NK-92 (cell line): ENCODE measurements around the gene KDM4C.
"Not testable (repeated sequence)": the region's sequence is repeated elsewhere in the genome, so short reads cannot be mapped to it uniquely, and the experiment has no call there.

Experiments used
- DNase-seq: peaks from one replicate; lab custom pipeline; 2025; ENCODE audit not compliant: unreplicated experiment; lab: John Stamatoyannopoulos, UW

The KDM4C gene

DNA sequence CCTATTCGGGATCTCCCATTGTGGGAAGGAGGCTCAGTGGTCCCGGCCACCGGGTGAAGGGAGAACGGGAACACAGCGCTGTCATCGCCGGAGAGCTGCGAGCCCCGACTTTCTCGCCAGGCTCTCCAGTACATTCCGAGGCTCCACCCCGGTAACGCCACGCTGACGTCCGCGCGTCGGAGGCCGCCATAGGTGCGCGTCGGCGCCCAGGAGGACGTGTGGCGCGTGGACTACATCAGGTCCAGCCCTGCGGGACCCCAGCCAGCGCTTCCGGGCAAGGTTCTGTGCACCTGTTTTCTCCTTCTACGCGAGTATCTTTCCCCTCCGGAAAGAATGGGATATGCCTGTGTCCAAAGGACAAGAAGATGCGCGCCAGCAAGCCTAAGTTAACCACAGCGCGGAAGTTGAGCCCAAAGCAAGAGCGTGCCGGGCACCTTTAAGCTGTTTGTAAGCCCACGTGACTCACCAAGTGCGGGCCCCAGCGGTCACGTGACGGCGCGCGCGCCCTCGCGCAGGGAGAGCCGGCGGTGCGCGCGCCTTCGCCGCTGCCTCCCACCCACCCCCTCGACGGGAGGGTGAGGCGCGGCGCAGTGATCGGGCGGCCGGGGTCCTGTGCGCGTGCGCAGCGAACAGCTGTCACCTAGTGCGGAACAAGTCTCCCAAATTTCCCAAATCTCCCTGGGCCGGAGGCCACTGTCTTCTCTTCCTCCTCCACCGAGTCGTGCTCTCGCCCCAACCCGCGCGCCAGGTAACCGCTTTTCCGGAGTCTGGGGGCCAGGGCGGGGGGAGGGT is at the start of gene KDM4C:
Gene KDM4C (plus strand): TSS at position 518 of the 792 bp plus-strand sequence. CDS start 35,016 bp downstream, outside the sequence.
- peak; percentile 57 for DNase-seq

DNA sequence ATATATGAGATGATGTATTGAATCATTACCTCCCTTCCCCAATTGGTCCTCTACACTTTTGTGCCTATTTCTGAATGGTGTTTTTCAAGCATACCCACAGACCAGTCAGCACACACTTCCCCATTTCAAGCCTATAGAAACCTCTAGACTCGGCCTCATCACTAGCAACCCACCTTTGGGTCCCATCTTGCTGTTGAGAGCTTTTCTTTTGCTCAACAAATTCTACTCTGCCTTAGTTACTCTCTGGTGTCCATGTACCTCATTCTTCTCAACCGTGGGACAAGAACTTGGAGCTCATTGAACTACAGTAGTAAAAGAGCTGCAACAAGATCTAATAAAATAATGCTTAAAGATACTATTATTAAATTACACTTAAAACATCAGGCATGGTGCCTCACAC is 49.0 kb upstream of the KDM4C start:
- no peak for DNase-seq

DNA sequence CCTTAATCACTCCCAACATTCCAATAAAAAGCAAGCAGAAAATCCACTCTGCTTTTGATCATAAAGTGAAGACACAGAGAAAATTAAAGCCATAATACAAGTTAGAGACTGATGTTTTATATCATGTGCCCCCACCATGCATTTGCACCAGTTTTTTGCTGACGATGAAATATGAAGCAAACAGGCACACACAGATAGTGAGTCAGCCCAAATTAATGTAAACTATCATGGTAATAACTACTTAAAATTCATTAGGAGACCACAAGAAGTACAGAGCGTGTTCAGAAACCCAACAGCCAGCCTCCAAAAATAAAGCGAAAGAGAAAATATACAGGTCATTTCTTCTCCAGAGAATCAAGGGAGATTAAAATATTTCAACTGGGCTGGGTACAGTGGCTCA is 46.4 kb upstream of the KDM4C start:
- DNase-seq: no peak

DNA sequence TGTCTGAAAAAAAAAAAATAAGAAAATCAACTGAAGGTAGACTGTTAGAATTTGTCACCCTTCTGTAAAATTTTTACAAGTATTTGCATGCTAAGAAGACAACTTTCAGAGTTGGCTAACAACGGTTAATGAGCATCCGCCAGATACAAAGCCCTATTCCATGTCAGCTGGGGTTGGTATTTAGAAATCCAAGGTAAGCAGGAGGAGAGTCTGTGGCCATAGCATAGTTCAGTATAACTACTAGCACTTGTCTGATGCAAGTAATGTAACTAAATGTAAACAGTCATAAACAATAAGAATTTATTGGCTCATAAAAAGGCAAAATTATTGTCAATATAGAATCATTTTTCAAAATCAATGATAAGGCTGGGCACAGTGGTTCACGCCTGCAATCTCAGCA is 45.7 kb upstream of the KDM4C start:
- DNase-seq: no peak

DNA sequence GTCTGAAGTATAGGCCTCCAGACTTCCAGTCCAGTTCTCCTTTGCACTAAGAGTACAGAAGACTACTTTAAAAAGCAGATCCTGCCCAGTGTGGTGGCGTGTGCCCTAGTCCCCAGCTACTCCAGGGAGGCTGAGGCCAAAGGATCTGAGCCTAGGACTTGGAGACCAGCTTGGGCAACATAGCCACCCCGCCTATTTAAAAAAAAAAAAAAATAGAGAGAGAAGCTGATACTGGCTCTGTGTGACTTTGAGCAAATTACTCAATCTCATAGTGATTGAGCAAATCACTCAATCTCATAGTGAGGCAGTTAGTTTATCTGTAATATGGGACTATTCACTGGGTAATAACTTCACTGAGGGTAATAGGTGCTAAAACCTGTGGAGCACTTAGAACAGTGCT is 43.6 kb upstream of the KDM4C start:
- no peak for DNase-seq

DNA sequence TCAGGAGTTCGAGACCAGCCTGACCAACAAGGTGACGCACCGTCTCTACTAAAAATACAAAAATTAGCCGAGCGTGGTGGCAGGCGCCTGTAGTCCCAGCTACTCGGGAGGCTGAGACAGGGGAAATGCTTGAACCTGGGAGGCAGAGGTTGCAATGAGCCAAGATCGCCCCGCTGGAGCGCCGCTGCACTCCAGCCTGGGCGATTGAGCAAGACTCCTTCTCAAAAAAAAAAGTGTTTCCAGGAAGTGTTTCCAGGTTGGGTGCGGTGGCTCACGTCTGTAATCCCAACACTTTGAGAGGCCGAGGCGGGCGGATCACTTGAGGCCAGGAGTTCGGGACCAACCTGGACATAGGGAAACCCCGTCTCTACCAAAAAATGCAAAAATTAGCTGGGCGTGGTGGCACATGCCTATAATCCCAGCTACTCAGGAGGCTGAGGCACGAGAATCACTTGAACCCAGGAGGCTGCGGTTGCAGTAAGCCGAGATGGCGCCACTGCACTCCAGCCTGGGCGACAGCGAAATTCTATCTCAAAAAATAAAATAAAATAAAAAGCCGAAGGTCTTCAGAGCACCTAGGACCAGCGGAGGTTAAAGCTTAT is 42.5 kb upstream of the KDM4C start:
- not testable (repeated sequence) for DNase-seq

DNA sequence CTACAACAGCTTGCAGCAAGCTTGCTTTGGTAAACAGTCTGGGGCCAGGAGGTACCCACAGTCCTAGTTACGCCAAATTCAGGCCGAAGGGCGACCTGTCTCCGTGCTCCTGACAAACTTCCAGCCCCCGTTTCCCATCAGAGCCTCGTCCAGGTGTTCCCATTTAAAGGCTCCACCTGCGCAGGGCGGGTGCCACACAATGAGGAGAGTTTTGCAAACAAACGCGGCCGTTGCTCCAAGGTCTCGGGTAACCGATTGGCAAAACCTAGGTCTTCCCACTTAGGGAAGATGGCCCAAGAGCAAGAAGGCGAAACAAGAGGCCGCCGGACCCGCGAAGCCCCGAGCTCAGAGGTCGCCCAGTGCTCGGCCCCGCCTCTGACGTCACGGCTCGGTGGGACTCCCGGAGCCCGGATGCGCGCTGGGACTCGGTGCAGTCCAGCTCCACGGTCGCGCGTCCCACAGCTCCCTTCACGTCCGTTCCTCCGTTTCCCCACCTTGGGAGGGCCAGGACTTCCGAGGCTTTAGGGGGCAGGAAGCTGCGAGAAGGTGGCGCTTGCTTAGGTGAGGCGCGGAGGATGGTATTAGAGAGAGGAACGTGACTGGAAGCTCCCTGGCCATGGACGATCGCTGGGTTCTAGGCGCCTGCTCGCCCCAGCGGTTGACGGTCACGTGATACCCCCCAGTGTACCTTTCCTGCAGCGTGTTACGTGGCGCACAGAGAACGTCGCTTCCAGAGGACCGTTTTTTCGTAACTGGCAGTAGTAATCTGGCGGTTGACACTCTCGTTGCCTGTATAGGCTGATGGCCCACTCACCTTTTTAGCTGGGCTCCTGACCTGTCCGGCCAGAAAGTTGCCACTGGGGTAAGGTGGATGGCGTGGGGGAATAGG is 41.8 kb upstream of the KDM4C start:
- no peak for DNase-seq

DNA sequence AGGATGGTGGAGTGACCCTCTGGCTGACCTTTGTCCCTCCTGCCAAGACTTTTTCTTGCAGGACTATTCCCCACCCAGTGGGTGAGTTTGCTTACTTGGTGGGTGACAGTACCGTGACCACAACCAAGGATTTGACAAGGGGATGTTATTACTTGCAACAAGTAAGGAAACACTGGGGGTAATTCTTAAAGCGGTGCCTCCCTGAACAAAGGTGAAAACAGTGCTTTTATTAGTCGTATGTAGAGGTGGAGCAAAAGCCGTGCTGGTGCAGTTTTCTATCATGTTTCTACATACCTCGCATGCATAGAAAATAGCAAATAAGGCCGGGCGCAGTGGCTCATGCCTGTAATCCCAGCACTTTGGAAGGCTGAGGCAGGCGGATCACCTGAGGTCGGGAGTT is 41.0 kb upstream of the KDM4C start:
- DNase-seq: no peak

DNA sequence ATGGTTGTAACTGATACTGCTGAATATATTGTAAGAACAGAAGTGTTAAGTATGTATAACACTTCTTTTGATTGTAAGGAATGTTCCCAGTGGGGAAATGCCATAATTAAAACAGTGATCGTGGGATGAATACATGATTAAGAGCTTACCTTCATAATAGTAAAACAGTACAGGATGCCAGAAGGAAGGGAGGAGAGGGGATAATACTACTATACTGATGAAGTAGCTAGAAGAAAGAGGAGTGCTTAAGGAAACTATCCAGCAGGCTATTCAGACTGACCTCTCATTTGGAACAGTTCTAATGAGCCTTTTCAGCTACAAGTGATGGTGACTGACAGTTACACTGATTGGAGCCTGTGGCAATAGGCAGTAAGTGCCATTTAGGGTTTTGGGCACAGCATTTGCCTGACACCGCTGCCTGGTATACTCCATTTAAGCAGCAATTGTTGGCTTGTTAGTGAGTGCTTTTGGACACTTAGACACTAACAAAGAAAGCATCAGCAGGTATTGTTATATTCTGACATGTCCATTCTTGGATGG is 33.8 kb upstream of the KDM4C start:
- DNase-seq: no peak

DNA sequence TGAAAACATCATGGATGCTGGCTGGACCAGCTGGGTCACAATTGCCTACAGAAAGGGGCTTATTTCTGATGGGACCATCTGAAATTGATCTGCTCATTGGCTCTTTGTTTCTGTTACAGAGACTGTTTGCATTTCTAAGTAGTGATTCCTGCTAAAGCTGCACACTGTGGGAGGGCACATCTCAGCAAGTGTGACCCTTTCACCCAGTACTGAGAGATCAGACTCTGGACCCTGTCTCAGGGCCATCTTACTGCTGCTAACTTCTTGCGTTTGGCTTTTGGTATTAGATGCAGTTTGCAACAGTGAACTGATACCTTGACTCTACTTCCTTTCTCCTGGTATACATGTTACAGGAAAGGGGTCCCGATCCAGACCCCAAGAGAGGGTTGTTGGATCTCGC is 24.5 kb upstream of the KDM4C start:
- DNase-seq: no peak

DNA sequence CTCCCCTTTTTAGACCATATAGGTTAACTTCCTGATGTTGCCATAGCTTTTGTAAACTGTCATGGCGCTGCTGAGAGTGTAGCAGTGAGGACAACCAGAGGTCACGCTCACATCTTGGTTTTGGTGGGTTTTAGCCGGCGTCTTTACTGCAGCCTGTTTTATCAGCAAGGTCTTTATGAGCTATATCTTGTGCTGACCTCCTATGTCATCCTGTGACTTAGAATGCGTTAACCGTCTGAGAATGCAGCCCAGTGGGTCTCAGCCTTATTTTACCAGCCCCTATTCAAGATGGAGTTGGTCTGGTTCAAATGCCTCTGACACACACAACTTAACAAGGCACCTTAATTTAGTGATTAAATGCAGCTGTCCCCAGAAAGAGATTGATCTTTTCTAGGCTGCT is 23.9 kb upstream of the KDM4C start:
- DNase-seq: no peak

DNA sequence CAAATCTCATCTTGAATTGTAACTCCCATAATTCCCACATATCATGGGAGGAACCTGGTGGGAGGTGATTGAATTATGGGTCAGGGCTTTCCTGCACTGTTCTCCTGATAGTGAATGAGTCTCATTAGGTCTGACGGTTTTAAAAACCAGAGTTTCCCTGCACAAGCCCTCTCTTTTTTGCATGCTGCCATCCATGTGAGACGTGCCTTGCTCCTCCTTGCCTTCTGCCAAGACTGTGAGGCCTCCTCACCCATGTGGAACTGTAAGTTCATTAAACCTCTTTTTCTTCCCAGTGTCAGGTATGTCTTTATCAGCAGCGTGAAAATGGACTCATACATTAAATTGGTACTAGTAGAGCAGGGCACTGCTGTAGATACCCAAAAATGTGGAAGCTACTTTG is 22.4 kb upstream of the KDM4C start:
- DNase-seq: no peak

DNA sequence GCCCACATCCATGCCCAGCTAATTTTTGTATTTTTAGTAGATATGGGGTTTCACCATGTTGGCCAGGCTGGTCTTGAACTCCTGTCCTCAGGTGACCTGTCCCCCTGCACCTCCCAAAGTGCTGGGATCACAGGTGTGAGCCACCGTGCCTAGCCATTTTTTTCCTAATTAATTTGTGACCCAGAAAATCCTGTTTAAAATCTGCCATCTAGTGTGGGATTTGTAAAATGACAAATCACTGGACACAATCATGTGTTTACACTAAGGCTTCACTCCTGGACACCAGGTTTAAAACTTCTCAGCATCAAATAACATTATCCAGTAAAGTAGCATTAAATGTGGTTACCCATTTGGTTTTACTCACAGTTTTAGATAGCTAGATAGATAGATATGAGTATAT is 18.6 kb upstream of the KDM4C start:
- no peak for DNase-seq

DNA sequence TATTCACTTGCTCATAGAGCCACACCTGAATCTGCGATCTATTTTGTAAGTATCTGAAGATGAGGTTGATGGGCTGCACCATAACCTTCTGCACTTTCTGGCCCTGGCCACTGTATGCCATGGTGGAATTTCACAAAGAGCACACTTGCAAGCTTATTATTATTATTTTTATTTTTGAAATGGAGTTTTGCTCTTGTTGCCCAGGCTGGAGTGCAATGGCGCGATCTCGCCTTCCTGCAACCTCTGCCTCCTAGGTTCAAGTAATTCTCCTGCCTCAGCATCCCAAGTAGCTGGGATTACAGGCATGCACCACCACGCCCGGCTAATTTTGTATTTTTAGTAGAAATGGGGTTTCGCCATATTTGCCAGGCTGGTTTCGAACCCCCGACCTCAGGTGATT is 8.9 kb upstream of the KDM4C start:
- DNase-seq: not testable (repeated sequence)

DNA sequence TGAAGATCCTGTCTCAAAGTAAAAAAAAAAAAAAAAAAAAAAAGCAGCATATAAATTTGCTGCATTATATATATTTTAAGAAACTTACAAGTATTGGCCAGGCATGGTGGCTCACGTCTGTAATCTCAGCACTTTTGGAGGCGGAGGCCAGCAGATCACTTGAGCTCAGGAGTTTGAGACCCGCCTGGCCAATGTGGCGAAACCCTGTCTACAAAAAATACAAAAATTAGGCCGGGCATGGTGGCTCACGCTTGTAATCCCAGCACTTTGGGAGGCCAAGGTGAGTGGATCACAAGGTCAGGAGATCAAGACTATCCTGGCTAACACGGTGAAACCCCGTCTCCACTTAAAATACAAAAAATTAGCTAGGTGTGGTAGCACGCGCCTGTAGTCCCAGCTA is 2.9 kb upstream of the KDM4C start:
- not testable (repeated sequence) for DNase-seq

DNA sequence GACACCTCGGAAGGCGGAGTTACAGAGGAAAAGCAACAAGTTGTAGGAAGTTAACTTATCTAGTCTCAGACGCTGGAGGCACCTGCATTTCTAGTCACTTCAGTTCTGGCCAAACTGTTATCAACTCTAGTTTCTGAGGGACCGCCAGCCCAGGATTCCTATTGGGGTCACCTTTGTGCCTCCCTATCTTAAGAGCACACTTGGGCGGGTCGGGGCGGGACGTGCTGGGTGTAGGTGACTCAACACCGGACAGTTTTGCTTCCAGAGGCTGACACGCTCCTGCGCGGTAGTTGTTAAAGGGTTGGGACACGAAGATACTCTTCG is 679 bp upstream of the KDM4C start:
- DNase-seq: no peak

DNA sequence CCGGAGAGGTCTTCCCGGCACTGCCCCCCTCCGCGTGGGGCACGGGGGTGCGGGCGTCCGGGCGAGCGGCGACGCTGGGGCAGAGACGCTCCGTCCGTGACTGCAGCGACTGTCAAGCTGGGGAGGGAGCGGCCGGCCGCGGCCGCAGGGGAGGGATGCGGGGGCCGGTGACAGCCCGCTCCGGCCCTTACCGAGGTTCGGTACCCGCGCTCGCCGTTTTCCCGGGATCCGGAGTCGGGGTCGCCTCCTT is 400 bp downstream of the KDM4C start:
- no peak for DNase-seq

DNA sequence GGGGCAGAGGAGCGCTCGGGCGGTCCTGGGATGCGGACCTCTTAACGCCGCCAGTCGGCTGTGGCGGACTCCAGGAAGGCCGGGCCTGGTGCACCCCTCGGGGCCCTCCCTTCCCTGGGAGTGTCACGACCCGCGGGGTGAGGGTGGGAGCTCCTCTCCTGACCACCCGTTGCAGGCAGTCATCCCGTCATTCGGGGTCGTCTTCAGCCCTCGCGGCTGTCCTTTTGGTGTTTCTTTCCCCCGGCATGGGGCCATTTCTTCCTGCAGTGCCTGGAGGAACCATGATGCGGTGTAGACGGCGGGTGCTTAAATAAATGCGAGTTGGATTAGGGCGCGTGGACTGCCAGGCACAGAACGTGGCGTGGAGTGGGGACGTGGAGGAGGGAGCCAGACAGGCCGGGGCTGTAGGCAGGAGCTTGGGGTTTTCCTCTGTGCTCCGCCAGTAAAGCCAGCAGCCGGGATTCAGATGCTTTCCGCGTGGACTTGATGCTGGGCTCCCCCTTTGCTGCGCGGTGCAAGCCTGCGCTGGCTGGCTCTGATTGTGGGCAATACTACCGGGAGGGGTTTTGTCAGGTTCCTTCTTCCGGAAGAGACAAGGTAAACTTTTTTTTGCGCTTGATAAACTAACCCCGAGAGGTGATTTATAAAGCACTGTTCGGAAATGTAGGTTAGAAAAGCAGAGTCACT is 868 bp downstream of the KDM4C start:
- no peak for DNase-seq

DNA sequence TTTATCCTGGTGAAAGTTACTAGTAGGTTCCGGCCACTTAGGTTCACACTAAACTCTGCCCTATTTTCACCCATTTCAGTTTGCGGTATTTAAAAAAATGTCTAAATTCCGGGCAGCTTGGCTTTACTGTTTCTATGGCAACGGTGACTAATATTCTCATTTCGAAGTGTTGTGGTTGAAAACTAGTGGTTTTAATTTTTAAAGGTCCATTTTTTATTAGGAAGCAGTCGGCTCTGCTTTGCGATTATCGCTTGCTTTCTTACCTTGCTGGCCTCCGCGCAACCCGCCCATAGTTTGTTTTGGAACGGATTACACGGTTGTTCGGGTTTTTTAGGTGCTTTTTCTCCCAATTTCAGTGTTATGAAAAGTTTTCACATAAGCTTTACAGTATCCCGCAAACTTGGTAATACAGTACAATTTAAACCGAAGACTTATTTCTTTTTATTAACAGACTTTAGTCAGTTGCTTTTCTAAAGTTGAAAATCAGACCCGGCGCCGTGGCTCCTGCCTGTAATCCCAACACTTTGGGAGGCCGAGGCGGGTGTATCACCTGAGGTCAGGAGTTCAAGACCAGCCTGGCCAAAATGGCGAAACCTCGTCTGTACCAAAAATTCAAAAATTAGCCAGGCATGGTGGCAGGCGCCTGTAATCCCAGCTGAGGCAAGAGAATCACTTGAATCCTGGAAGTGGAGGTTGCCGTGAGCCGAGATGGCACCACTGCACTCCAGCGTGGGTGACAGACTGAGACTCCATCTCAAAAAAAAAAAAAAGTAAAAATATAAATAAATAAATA is 1.6 kb downstream of the KDM4C start:
- DNase-seq: no peak

DNA sequence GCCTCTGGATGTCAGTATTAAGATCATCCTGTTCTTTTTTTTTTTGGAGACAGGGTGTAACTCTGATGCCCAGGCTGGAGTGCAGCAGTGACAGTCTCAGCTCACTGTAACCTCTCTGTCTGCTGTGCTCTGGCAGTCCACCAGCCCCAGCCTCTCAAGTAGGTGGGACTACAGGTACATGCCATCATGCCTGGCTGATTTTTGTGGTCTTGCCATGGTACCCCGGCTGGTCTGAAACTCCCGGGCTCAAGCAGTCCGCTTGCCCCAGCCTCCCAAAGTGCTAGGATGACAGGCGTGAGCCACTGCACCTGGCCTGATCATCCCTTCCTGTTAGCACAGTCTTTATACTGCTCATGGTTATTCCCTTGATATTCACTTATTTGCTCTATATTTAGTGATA is 3.5 kb downstream of the KDM4C start:
- no peak for DNase-seq

DNA sequence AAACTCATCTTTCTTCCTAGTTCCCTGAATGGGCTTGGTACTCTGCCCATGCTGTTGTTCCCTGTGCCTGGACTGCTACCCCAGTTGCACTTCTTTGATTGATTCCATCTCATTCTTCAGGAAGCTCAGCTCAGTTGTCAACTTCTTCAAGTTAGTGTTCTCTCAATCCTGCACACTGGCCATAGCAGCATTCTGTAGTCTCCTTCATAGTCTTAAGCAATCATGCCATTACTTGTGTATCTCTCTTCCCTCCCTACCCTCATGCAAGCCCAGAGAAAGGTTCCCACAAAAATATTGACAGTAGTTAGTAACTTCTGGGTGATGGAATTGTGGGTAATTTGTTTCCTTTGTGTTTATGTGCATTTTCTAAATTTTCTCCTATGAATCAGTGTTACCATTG is 5.5 kb downstream of the KDM4C start:
- DNase-seq: no peak
